ENCODE results near the gene PRR5L.

Gene PRR5L

GRCh38 chr11:36407356-36407755 is 111.3 kb downstream of the PRR5L start:
- DNase-seq, result no peak

- DNase-seq, result no peak
Observed at GRCh38 chr11:36408498-36409136, 112.5 kb downstream of the PRR5L start.

- no peak for DNase-seq
Observed at GRCh38 chr11:36409152-36409816, 113.2 kb downstream of the PRR5L start.

DNA sequence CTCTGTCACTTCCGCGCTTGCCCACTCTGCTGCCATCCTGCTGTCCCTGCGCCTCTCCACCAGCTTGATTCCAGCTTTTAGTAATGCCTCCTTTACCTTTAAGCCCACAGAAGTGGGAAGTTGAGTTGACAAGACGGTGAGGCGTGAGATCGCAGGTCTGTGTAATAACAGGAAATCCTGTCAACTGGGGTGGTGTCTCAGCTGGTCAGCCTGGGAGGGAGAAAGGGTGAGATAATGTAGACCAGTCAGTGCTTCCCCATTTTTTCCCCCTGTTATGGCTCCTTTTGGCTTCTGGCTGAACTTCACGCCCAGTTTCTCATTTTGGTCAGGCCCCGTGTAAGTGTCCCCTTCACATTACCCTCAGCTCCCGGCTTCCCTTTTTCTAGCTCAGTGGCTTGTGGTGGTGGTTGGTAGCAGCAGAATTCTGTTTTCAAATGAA is 115.1 kb downstream of the PRR5L start:
- DNase-seq, result no peak

- no peak for DNase-seq
Observed at GRCh38 chr11:36412781-36413383, 116.8 kb downstream of the PRR5L start.

DNA sequence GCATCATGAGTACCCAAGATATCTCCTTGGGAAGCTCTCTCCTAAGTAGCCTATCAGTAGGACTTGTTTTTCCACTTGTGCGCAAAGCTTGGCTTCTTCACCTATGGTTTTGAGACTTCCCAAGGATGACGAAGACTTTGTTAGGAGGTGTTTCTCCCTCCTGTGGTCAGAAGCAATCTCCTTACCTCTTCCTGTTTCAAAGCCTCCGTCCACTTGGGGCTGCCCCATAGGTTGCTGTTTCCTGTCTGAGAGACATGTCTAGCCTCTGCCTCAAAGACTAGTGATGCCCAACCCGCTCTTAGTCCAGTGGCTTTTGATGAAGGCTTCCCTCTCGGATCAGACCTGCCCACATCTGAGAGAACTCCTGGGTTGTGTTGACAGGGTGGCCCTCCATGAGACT is 121.1 kb downstream of the PRR5L start:
- DNase-seq, result no peak

GRCh38 chr11:36419791-36420424 is 123.8 kb downstream of the PRR5L start:
- DNase-seq, result no peak

- DNase-seq, result no peak
Observed at GRCh38 chr11:36421546-36422155, 125.6 kb downstream of the PRR5L start.

DNA sequence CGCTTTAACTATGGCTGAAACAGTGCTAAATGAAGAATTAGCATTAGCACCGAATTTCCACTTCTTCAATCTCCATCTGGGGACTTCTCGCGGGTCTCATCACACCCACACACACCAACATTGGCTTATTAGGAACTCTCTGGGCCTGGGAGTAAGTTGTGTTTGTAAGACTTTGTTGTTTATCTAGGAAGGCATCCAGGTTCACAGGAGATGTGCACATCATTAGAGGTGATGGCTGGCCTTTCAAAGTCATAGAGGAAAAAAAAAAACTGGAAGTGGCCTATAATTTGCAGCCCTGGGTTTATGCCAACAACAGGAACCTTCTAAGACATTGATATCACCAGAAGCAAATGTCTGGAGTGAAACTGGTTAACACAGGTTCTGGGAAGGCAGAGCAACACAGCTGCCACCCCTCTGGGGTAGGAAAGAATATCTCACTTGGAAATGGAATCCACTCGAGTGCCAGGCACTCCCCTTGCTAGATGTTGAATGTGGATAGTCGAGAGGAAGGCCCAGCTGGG is 129.5 kb downstream of the PRR5L start:
- DNase-seq, result no peak

- no peak for DNase-seq
Observed at GRCh38 chr11:36426226-36426848, 130.2 kb downstream of the PRR5L start.

- DNase-seq, result no peak
Observed at GRCh38 chr11:36427079-36427478, 131.0 kb downstream of the PRR5L start.

- DNase-seq, result no peak
Observed at GRCh38 chr11:36427876-36428275, 131.8 kb downstream of the PRR5L start.

GRCh38 chr11:36431429-36432092 is 135.5 kb downstream of the PRR5L start:
- no peak for DNase-seq

DNA sequence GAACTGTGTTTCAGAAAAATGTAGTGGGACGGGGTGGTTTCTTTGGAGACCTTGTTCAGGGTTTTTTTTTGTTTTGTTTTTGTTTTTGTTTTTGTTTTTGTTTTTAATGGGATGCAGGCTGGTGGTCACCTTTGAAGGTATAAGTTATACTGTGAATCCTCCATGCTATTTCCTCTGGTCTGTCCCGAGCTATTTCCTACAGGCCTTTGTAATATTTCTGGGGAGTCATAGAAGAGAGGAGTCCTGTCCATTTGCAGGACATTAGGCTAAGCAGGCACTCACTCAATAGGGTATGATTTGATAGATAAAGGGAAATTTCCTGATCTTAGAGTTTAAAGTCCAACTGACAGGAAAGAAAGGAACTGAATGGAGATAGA is 136.0 kb downstream of the PRR5L start:
- no peak for DNase-seq

- DNase-seq, result no peak
Observed at GRCh38 chr11:36432738-36433137, 136.7 kb downstream of the PRR5L start.

DNA sequence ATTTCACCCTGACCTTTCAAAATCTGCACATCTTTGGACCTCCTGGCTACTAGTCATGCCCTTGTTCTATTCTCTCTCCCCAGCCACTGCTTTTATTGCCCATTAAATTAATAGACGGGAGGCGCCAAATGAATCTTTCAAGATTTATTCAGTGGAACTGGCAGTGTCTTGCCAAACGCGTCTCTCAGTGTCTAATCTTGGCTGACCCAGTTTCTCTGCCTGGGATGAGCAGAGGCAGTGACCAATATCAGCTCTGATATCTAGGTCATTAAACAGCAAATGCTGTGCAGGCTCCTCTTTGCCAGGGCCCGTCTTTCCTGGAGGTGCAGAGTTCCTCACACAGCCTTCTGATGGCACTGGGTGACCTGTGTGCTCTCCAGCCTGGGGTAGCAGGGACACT is 140.0 kb downstream of the PRR5L start:
- no peak for DNase-seq

DNA sequence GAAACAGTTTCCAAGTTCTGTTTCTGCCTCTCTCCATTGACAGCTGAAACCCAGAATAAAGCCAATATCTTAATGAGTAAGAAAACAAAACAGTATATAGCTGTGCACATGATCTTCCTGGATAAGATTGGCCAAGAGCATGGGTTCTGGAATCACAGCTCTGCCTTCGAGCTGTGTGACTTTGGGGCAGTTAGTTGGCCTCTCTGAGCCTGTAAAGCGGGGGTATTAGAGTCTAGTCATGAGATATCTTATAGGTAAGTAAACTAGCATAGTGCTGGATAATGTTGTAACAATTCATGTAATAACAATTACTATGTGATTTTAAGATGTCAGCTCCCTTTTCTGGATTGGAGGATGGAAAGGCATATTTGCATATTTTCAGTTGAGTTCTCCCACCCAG is 140.5 kb downstream of the PRR5L start:
- DNase-seq, result no peak

GRCh38 chr11:36437413-36437812 is 141.3 kb downstream of the PRR5L start:
- DNase-seq, result no peak

DNA sequence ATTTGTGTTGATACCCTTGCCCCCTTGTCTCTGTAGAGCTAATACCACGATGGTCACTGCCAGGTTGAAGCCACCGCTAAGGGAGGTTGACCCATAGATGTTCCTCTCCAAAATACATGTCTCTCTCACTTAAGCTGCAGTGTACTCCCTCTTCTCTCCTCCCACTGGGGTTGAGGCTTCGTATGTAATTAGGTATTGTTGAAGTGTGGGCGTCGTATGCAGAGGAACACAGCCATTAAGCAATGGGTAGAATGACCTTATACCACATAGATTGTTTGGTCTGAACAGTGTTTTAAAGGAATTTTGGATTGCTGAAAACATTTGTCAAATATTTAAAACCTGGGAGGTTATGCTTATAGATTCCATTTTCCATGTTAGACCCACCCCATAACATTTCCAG is 142.0 kb downstream of the PRR5L start:
- DNase-seq, result no peak

GRCh38 chr11:36441610-36442208 is 145.6 kb downstream of the PRR5L start:
- DNase-seq, result no peak

- no peak for DNase-seq
Observed at GRCh38 chr11:36443661-36444060, 147.6 kb downstream of the PRR5L start.

DNA sequence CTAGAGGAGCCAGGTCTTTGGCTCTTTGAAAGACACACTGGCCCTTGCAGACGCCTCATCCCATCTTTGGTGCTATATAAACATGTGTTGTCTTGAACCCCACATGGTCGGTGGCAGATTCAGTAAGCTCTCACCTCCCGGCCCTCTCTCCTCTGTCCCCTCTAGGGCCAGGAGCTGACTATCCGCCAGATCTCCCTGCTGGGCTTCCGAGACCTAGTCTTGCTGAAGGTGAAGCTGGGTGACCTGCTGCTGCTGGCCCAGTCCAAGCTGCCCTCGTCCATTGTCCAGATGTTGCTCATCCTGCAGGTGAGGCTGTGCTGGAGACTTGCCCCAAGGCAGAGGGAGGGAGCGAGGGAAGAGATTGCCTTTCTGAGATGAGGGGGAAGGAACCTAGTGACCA is 150.0 kb downstream of the PRR5L start:
- DNase-seq, result no peak
